Umbilical cord (tissue), 2 donors: Measurements from ENCODE around the gene GAMT. TPM values are rescaled to one million over a fixed set of nuclear protein-coding genes. Genes with fewer than 3 reads are reported as not detected.

Experiments used
- DNase-seq: peaks from one replicate; pipeline ENCODE4 v3.0.0-alpha.2; 2015; ENCODE audit warnings: low spot score
- total RNA-seq: library from RNA; depleted of rRNA; stranded (reverse); fragments of >200 nt; gene quantifications from one replicate; pipeline ENCODE4 v1.2.3, GENCODE V29; 2014; ENCODE audit warnings: low replicate concordance; ENCODE audit not compliant: insufficient read depth

GAMT gene
- total RNA-seq, 1 donor from 2014 or later, result 13.7 TPM

DNA sequence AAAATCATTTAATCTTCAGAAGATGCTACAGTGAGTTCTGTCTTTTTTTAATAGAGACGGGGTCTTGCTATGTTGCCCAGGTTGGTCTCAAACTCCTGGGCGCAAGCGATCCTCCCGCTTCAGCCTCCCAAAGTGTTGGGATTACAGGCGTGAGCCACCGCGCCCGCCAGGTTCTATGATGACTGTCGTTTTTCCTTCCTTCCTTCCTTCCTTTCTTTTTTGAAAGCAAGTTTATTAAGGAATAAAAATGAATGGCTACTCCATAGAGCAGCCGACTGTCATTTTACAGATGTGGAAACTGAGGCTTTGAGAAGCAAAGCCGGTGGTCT lies 511 bp upstream of the GAMT start:
- no peak for DNase-seq

GRCh38 chr19:1400281-1401137 lies 833 bp downstream of the GAMT start:
- DNase-seq, result peak; percentile 42

GRCh38 chr19:1399745-1400144 lies 1.6 kb downstream of the GAMT start:
- no peak for DNase-seq

DNA sequence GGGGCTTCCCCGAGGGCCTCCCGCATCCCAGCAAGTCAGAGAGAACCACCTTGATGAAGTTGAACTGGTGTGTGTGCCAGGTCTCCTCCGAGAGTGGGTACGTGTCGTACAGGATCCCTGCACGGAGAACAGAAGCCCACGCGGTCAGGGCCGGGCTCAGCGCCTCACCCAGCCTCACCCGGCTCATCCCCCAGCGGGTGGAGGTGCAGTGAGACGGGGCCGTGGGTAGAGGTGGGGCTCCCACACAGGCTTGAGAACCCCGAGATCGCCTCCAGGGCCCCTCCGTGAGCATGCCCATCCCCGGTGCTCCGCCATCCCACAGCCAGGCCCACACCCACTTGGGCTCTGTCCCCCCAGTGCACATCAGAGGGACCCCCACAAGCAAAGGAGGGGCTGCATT lies 2.3 kb downstream of the GAMT start:
- no peak for DNase-seq

- DNase-seq, result no peak
Measured at GRCh38 chr19:1397838-1398237, 3.5 kb downstream of the GAMT start.

GRCh38 chr19:1396768-1397679 lies 4.3 kb downstream of the GAMT start:
- no peak for DNase-seq

GRCh38 chr19:1396019-1396767 lies 5.1 kb downstream of the GAMT start:
- no peak for DNase-seq

GRCh38 chr19:1395194-1396018 lies 5.9 kb downstream of the GAMT start:
- no peak for DNase-seq

DNA sequence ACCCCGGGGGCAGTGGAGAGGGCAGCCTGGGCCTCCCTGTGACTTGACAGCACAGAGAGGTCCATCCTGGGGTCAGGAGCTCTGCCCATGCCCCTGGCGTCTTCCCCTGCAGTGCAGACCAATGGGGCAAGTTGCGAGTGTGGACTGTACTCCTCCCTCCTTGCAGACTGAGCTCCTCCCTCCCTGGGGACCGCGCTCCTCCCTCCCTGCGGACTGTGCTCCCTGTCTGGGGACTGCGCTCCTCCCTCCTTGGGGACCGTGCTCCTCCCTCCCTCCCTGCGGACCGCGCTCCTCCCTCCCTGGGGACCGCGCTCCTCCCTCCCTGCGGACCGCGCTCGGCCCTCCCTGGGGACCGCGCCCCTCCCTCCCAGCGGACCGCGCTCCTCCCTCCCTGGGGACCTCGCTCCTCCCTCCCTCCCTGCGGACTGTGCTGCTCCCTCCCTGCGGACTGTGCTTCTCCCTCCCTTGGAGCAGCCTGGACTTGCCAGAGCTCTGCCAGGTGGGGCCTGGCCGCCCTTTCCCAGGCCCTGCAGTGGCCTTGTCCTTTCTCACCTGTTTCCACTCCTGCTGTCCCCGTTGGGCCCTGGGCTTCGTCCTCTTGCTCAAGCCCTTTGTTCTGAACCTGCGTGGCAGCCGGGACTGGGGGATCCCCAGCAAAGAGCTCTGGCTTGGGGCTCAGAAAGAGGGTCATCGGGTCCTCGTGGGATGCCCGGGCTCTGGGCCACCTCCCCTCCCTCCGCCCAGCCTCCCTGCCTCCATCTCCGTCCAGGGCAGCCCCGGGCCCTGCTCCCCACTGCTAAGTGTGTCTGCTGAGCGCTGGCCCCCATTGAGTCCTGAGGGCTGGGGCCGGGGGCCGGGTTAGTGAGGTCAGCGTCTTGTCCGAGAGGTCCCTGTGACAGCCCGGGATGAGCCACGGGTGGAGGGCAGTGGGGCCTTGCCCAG lies 6.8 kb downstream of the GAMT start:
- DNase-seq, result no peak

GRCh38 chr19:1393841-1394240 lies 7.5 kb downstream of the GAMT start:
- no peak for DNase-seq

DNA sequence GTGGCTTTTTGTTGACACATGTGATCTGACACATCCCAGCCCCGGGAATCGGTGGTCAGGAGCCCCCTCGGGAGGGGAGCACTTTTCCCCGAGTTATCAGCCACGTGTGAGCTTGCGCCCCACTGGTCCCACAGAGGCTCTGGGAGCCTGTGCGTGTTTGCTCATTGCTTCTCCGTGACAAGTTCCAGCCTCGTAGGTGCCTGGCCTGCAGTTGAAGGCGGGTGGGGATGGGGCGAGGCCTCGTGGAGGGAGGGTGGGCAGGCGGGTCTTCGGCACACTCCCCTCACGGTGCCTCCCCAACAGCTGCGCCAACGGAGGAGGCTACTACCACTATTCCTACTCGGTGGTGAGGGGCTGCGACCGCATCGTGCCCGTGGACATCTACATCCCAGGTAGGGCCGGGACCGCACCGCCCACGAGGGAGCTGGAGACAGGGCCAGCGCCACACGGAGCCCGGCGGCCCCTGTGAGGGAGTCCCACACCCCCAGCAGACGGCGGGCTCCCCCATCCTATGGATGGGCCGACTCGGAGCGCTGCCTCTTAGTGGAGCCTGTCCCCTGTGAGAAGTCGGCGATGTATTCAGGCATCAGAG lies 8.3 kb downstream of the GAMT start:
- DNase-seq, result no peak

GRCh38 chr19:1392407-1392806 lies 8.9 kb downstream of the GAMT start:
- no peak for DNase-seq

- DNase-seq, result no peak
Measured at GRCh38 chr19:1390890-1391423, 10.4 kb downstream of the GAMT start.

GRCh38 chr19:1389033-1389940 lies 12.1 kb downstream of the GAMT start:
- no peak for DNase-seq

DNA sequence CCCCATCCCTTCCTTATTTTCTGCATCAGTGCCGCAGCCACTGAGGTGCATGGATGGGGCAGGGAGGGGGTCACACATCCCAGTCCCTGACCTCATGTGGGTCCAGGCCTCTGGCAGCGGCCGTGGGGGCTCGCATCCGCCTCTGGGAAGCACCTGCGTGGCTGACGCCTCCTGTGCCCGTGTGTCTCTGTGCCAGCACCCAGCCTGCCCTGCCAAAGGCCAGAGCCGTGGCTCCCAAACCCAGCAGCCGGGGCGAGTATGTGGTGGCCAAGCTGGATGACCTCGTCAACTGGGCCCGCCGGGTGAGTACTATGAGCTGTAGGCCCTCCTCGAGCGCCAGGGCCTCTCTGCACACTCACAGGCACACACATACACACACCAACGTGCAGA lies 12.7 kb downstream of the GAMT start:
- DNase-seq, result no peak

DNA sequence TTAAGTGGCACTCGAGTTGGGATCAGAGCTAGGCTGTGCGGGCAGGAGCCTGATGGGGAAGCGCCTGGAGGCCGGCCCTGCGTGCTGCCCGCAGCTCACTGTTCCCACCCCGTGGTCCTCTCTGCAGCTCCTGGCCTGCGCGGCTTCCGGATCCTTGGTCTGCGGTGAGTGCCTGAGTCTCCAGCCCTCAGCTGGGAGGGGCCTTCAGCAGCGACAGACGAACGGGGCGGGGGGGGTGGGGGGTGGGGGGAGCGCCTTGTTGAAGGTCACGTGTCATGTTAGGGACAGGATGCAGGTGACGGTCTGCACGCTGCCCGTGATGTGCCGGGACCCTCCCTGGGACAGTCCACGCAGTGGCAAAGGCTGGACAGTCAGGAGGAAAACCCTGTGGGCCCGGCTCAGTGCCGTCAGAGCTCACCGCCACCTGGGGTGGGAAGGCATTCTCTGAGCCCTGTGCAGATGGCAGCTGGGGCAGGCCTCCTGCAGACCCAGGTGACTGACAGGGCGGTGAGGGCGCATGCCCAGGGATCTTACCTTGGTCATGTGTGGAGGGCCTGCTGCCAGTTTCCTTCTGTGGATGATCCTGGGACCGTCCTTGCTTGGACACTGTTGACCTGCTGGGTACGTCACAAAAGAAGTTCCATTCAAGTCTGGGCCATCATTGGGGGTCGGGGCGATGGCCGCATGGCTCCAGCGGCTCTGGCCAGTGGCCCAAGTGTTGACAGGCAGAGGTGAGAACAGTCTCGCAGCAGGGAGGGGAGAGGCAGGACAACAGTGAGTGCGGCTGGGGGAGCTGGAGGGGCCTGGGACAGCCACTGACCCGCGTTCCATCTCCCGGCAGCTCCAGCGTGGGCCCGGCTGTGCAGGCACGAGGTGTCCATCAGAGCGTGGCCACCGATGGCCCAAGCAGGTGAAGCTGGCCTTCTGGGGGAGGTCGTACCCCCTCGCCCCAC lies 13.4 kb downstream of the GAMT start:
- no peak for DNase-seq
